AG04449 (cell line): Measurements from ENCODE around the gene PPIB.
"Not testable (repeated sequence)": the region's sequence is repeated elsewhere in the genome, so short reads cannot be mapped to it uniquely, and the experiment has no call there.

Experiments
- CTCF ChIA-PET: fragments of 350-600 bp; formaldehyde crosslinking; extraction: SDS; loops from one replicate; lab custom pipeline; 2021; ENCODE audit warnings: antibody characterized with exemption; lab: Yijun Ruan, JAX
- POLR2A ChIA-PET: fragments of 400-600, 350-600 bp; formaldehyde crosslinking; extraction: SDS; loops from one replicate; lab custom pipeline; 2020; ENCODE audit warnings: antibody characterized with exemption, inconsistent platforms; lab: Yijun Ruan, JAX
- DNase-seq: peaks from one replicate; pipeline ENCODE4 v3.0.0-alpha.2; 2010; ENCODE audit warnings: low read depth, low spot score
- H3K4me3 ChIP-seq: 2 replicates; pipeline ENCODE4 v1.5.1; 2011; ENCODE audit warnings: low read depth, mild to moderate bottlenecking, control low read depth, low read length
- TF ChIP-seq, protein P1 (sequence below): IDR thresholded peaks from one replicate; pipeline ENCODE4 v1.5.1; 2011; ENCODE audit warnings: mild to moderate bottlenecking, moderate library complexity, low read length, control low read depth, inconsistent platforms; ENCODE audit not compliant: insufficient read depth; ENCODE audit errors: missing control alignments

PPIB gene

DNA sequence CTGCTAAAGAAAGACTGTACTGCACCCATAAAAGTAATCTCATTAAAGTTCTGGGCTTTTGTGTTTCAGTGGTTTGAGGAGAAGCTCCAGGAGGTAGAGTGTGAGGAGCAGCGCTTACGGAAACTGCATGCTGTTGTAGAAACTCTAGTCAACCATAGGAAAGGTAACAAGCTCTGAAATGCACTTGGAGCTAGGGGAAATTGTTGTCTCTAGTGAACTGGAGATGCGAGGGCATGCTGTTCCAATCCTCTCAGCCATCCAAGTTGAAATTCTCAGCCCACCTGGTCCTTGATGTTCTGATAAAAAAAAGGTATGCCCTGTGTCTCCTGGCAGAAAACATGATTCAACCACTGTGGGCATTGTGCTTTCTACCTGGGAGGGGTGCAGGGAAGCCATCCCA, 32.7 kb downstream of the PPIB start:
- ChIA-PET CTCF (interaction anchor here (0.9 to 4.0 kb wide), 2 partner anchors 12 to 24 kb away, joined by 3 to 22 read pairs; no protein-coding TSS in a partner anchor), POLR2A (interaction anchor here (0.8 kb wide), 1 partner anchor 19 kb away, joined by 3 read pairs; no protein-coding TSS in a partner anchor)
- TF ChIP-seq, protein P1, sequence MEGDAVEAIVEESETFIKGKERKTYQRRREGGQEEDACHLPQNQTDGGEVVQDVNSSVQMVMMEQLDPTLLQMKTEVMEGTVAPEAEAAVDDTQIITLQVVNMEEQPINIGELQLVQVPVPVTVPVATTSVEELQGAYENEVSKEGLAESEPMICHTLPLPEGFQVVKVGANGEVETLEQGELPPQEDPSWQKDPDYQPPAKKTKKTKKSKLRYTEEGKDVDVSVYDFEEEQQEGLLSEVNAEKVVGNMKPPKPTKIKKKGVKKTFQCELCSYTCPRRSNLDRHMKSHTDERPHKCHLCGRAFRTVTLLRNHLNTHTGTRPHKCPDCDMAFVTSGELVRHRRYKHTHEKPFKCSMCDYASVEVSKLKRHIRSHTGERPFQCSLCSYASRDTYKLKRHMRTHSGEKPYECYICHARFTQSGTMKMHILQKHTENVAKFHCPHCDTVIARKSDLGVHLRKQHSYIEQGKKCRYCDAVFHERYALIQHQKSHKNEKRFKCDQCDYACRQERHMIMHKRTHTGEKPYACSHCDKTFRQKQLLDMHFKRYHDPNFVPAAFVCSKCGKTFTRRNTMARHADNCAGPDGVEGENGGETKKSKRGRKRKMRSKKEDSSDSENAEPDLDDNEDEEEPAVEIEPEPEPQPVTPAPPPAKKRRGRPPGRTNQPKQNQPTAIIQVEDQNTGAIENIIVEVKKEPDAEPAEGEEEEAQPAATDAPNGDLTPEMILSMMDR, result no peak
- no peak for DNase-seq
- H3K4me3 ChIP-seq, result no peak overlapping the region

DNA sequence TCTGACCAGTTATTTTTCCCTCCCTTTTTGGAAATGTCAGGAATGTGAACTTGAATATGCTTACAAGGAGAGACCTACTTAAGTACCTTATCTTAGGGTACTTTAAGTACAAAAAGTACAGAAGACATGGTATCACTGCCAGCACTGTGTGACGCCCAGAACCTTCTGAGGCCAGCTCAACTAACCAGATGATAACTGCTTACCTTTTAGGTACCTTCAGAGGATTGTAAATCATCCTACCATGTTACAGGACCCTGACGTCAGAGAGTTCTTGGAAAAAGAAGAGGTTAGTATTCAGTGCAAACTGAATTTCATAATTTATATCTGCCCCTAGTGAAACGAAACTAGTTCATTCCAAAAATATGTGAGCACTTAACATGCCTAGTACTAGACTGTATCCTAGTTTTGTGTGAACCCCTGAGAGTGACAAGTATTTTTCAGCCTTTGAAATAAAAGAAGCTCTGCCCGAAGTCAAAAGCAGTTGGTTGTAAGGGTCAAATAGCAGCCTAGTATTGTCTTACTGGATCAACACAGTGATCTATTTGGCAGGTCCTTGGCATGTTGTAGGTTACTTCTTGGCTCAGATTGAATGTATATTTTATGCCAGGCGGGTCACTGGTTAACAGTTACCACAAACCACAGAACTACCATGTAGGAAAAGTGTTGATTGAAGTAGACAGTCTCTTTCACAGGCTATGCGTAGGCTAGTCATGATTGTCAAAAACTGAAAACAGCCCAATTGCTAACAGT, 35.1 kb downstream of the PPIB start:
- no peak overlapping the region for H3K4me3 ChIP-seq
- TF ChIP-seq, protein P1, result no peak
- ChIA-PET CTCF (interaction anchor here (2.2 kb wide), 1 partner anchor 26 kb away, joined by 8 read pairs; no protein-coding TSS in a partner anchor), POLR2A (no interaction called here)
- no peak for DNase-seq

DNA sequence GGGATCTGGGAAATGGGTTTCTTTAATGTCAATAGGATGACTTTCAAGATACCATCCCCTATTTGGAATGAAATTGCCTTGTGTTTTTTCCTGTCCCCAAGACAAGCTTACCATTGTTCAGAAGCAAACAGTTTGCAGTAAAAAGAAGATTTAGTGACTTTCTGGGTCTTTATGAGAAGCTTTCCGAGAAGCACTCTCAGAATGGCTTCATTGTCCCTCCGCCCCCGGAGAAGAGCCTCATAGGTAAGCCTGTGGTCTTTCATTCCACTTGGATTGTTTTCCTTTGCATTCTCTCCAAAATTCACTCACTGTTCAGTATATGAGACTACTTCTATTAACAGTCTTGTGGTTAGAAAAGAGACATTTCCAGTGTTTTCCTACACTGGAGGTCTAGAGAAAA, 36.8 kb downstream of the PPIB start:
- TF ChIP-seq, protein P1, result no peak
- no peak for DNase-seq
- CTCF ChIA-PET, result interaction anchor here (2.2 kb wide), 1 partner anchor 28 kb away, joined by 8 read pairs; no protein-coding TSS in a partner anchor
- H3K4me3 ChIP-seq, result no peak overlapping the region
- POLR2A ChIA-PET, result no interaction called here

DNA sequence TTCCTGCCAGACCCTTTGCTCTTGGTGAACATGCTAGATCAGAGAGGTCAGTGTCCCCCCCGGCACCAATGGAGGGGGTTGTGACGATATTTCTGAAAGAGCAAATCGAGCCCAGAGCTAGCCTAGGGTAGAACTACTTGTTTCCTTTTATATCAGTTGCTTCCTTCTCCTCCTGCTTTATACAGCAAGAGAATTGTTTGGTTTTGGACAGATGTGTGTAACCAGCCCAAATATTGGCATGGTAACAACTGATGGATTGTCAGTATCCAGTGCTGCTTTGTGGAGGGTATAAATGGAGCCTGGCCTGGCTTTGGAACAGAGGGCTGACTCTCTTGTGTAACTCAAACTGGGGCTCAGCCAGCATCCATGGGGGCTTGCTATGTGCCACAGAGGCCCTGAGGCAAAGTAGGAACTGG, 39.9 kb downstream of the PPIB start:
- DNase-seq, result no peak
- TF ChIP-seq, protein P1, result no peak
- POLR2A ChIA-PET, result no interaction called here
- CTCF ChIA-PET, result interaction anchor here (2.1 kb wide), 1 partner anchor 31 kb away, joined by 12 read pairs; no protein-coding TSS in a partner anchor
- no peak overlapping the region for H3K4me3 ChIP-seq

DNA sequence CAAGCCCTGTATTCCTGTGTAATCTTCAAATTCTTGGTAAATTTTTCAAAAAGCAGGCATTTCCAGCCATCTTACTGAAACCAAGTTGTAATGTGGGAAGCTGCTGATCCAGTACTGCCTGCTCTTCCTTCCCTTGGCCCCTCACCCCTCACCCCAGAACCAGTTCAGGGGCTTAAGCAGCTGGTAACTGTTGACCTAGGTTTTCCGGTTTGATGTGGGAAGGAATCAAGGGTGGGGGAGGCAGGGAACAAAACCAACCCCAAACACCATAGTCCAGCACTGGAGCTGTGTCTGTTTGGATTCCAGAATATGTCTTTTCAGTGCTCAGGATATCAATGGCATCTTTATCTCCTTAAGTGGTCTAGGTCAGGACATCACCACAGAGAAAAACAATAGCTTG, 40.4 kb downstream of the PPIB start:
- H3K4me3 ChIP-seq, result no peak overlapping the region
- CTCF ChIA-PET, result interaction anchor here (1.2 to 2.1 kb wide), 2 partner anchors 13 to 32 kb away, joined by 3 to 12 read pairs; no protein-coding TSS in a partner anchor
- POLR2A ChIA-PET, result no interaction called here
- no peak for DNase-seq
- TF ChIP-seq, protein P1, result no peak

DNA sequence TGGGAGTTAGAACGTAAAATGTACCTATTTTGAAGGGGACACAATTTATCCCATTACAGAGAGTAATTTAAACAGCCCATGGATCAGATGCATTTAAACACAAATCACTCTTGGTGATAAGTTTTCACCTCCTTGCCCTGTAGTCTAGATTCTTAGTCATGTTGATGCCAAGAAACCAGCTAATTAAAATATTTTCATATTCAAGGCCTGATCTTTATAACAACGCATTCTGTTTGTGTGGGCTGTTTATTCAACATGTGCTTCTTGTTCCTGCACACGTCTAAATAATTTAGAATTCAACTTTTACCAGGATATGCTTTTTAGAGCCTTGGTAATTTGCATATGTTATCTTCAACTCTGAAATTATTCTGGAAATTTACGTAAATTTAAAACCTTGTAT, 41.2 kb downstream of the PPIB start:
- no peak overlapping the region for H3K4me3 ChIP-seq
- CTCF ChIA-PET, result interaction anchor here (1.2 kb wide), 2 partner anchors 14 to 32 kb away, joined by 3 to 5 read pairs; no protein-coding TSS in a partner anchor
- TF ChIP-seq, protein P1, result no peak
- no peak for DNase-seq
- POLR2A ChIA-PET, result no interaction called here

DNA sequence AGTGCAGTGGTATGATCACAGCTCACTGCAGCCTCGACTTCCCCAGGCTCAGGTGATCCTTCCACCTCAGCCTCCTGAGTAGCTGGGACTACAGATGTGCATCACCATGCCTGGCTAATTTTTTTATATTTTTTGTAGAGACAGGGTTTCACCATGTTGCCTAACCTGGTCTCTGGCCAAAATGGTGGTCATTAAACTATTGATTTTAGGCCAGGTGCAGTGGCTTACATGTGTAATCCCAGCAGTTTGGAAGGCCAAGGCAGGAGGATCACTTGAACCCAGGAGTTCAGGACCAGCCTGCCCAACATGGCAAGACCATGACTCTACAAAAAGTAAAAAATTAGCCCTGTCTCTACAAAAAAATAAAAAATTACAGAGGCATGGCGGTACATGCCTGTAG, 42.5 kb downstream of the PPIB start:
- H3K4me3 ChIP-seq, CTCF ChIA-PET, POLR2A ChIA-PET, DNase-seq: not testable (repeated sequence)
